K562 (cell line): ENCODE data around the gene EFNB3. TPM values are rescaled to one million over a fixed set of nuclear protein-coding genes. Genes with fewer than 3 reads are reported as not detected.

Experiments used
- ATAC-seq: fragments of 200-7000 bp; cut with Tn5 transposase; 3 replicates; pipeline ENCODE4 v1.9.1; 2020; ENCODE audit warnings: moderate library complexity
- BruUV-seq: library from RNA; stranded (reverse); fragments of 400-500 nt; replicated peaks from 2 replicates; lab custom pipeline; 2021; lab: Mats Ljungman, UMichigan
- CTCF ChIA-PET: fragments of 300-600 bp; formaldehyde crosslinking; extraction: SDS; loops from one replicate; lab custom pipeline; 2021; ENCODE audit warnings: low intra/inter-chr PET ratio; lab: Yijun Ruan, JAX
- POLR2A ChIA-PET: fragments of 300-600, 350-650 bp; sonication (Branson Sonifier 250); formaldehyde crosslinking; extraction: SDS; loops from one replicate; lab custom pipeline; 2021; ENCODE audit warnings: antibody characterized with exemption, inconsistent platforms; lab: Yijun Ruan, JAX
- DNase-seq, 4 experiments: peaks; one replicate each; pipeline versions ENCODE4 v3.0.0 to v3.0.0-alpha.2; 2011 to 2018; ENCODE audit warnings: low spot score in 3 of 4, mixed read lengths in 3 of 4; ENCODE audit errors: extremely low read depth in 1 of 4
- FAIRE-seq: peaks from 2 replicates; lab custom pipeline; 2011; peaks lifted over from hg19 to GRCh38; lab: Jason Lieb, UNC
- H2AFZ ChIP-seq: 2 replicates; pipeline ENCODE4 v1.6.0; 2011; ENCODE audit warnings: low read depth, low read length, control low read depth, inconsistent platforms
- H3K27ac ChIP-seq: fragments of 200-600 bp; 3 replicates; pipeline ENCODE4 v1.8.0; 2011; ENCODE audit warnings: low read depth, mild to moderate bottlenecking, control low read depth, inconsistent platforms, low read length, moderate library complexity, mixed read lengths; ENCODE audit errors: extremely low read depth
- H3K27me3 ChIP-seq, 2 experiments: fragments of 300-600 bp in 1 of 2; 2 replicates in 1 of 2; 3 replicates in 1 of 2; pipeline versions ENCODE4 v1.6.0 to v1.8.0; 2011; ENCODE audit warnings: inconsistent platforms in 2 of 2, low read length in 2 of 2, mild to moderate bottlenecking in 1 of 2, mixed read lengths in 1 of 2, moderate library complexity in 1 of 2; ENCODE audit not compliant: control insufficient read depth in 2 of 2, insufficient read depth in 2 of 2
- H3K36me3 ChIP-seq: fragments of 300-600 bp; 3 replicates; pipeline ENCODE4 v1.8.0; 2011; ENCODE audit warnings: mild to moderate bottlenecking, low read length, inconsistent platforms; ENCODE audit not compliant: control insufficient read depth, insufficient read depth
- H3K4me1 ChIP-seq, 2 experiments: fragments of 200-600 bp in 1 of 2; replicated peaks in 1 of 2; 2 replicates in 1 of 2; 3 replicates in 1 of 2; pipeline versions ENCODE4 v1.5.1 to v1.8.0; 2011; ENCODE audit warnings: inconsistent platforms in 2 of 2, low read length in 2 of 2, mild to moderate bottlenecking in 1 of 2, mixed read lengths in 1 of 2, moderate library complexity in 1 of 2; ENCODE audit not compliant: control insufficient read depth in 2 of 2, insufficient read depth in 2 of 2
- H3K4me2 ChIP-seq: 2 replicates; pipeline ENCODE4 v1.6.1; 2011; ENCODE audit warnings: low read length, control low read depth, inconsistent platforms, mixed read lengths; ENCODE audit not compliant: insufficient read depth
- H3K4me3 ChIP-seq: fragments of 200-600 bp; sonication (generic), shearing (Covaris generic); 2 replicates; pipeline ENCODE4 v1.5.1; 2016; ENCODE audit warnings: control low read depth, inconsistent platforms
- H3K79me2 ChIP-seq: fragments of 200-600 bp; 3 replicates; pipeline ENCODE4 v1.8.0; 2011; ENCODE audit warnings: low read length, inconsistent platforms; ENCODE audit not compliant: control insufficient read depth, insufficient read depth
- H3K9ac ChIP-seq, 2 experiments: 2 replicates each; pipeline versions ENCODE4 v1.6.0 to v1.6.1; 2011; ENCODE audit warnings: low read depth in 2 of 2, low read length in 2 of 2, control low read depth in 1 of 2, inconsistent platforms in 1 of 2, mild to moderate bottlenecking in 1 of 2, mixed read lengths in 1 of 2; ENCODE audit not compliant: insufficient read depth in 1 of 2
- H3K9me1 ChIP-seq: one replicate; pipeline ENCODE4 v1.6.0; 2011; ENCODE audit warnings: inconsistent platforms, mild to moderate bottlenecking, low read length, moderate library complexity; ENCODE audit not compliant: control insufficient read depth, insufficient read depth
- H3K9me3 ChIP-seq: replicated peaks from 2 replicates; pipeline ENCODE4 v1.5.1; 2011; ENCODE audit warnings: low read depth, low read length, inconsistent platforms; ENCODE audit not compliant: control insufficient read depth, insufficient read depth
- H4K20me1 ChIP-seq: replicated peaks from 2 replicates; pipeline ENCODE4 v1.6.1; 2011; ENCODE audit warnings: low read length, inconsistent platforms, mixed read lengths; ENCODE audit not compliant: control insufficient read depth, insufficient read depth
- ATF3 ChIP-seq, 2 experiments: fragments of 450-650 bp in 1 of 2; sonication (generic) in 1 of 2; formaldehyde crosslinking in 1 of 2; IDR thresholded peaks in 1 of 2; conservative IDR thresholded peaks in 1 of 2; 2 replicates each; pipeline versions ENCODE4 v1.6.1 to v1.8.1; 2016 to 2023; ENCODE audit warnings: mild to moderate bottlenecking in 2 of 2, moderate library complexity in 2 of 2, inconsistent platforms in 1 of 2, missing genetic modification reagents in 1 of 2
- ATF6 ChIP-seq: sonication (generic); formaldehyde crosslinking; IDR thresholded peaks from 2 replicates; pipeline ENCODE4 v1.4.0; 2020; ENCODE audit warnings: mild to moderate bottlenecking, missing genetic modification reagents
- BRF1 ChIP-seq: IDR thresholded peaks from 3 replicates; pipeline ENCODE4 v1.6.1; 2011; ENCODE audit warnings: borderline replicate concordance, mild to moderate bottlenecking; ENCODE audit not compliant: insufficient read length; ENCODE audit errors: extremely low read depth
- CEBPZ ChIP-seq: fragments of 150-350 bp; IDR thresholded peaks from 2 replicates; pipeline ENCODE4 v1.6.1; 2014; ENCODE audit warnings: low read depth, mild to moderate bottlenecking, low read length, borderline replicate concordance
- ILF3 ChIP-seq: fragments of 450-650 bp; IDR thresholded peaks from 2 replicates; pipeline ENCODE4 v1.6.1; 2018; ENCODE audit warnings: antibody characterized with exemption, mild to moderate bottlenecking, moderate library complexity, borderline replicate concordance
- POLR2AphosphoS2 ChIP-seq: IDR thresholded peaks from 2 replicates; pipeline ENCODE4 v1.6.1; 2012; ENCODE audit warnings: low read length, improper control_type of control experiment
- RFX7 ChIP-seq: fragments of 250-450 bp; sonication (Bioruptor Pico); IDR thresholded peaks from 2 replicates; pipeline ENCODE4 v1.5.1; 2021; ENCODE audit warnings: mild to moderate bottlenecking
- TFAP4 ChIP-seq: sonication (generic); formaldehyde crosslinking; IDR thresholded peaks from 2 replicates; pipeline ENCODE4 v1.8.0; 2022; ENCODE audit warnings: missing genetic modification reagents, mild to moderate bottlenecking, moderate library complexity, borderline replicate concordance
- USF2 ChIP-seq: sonication (generic); formaldehyde crosslinking; IDR thresholded peaks from 2 replicates; pipeline ENCODE4 v1.5.0; 2020; ENCODE audit warnings: missing genetic modification reagents
- ZNF217 ChIP-seq: sonication (generic); formaldehyde crosslinking; IDR thresholded peaks from 2 replicates; pipeline ENCODE4 v1.8.0; 2022; ENCODE audit warnings: mild to moderate bottlenecking, missing genetic modification reagents
- ZNF395 ChIP-seq: fragments of 200-800 bp; sonication (Bioruptor generic); IDR thresholded peaks from 2 replicates; pipeline ENCODE4 v1.6.1; 2017; ENCODE audit warnings: missing genetic modification characterization, missing compliant biosample characterization
- ZNF41 ChIP-seq: fragments of 250-450 bp; sonication (Bioruptor Pico); conservative IDR thresholded peaks from 2 replicates; pipeline ENCODE4 v1.4.0; 2020; ENCODE audit warnings: mild to moderate bottlenecking
- WGBS: fragments of 100-300 bp; shearing (Covaris generic); methylation state at CpG from one replicate; pipeline ENCODE4 v1.1.6; 2016; ENCODE audit warnings: low coverage, mixed read lengths; ENCODE audit not compliant: insufficient coverage; ENCODE audit errors: missing lambda C conversion rate; 5-methylcytosine and 5-hydroxymethylcytosine counted together
- in situ Hi-C: fragments of 300-500 bp; cut with MboI; formaldehyde crosslinking; loops from 4 replicates; pipeline ENCODE4 v1.15.0; 2018; ENCODE audit warnings: inconsistent platforms, mixed read lengths
- intact Hi-C: fragments of 100-400 bp; cut with micrococcal nuclease; formaldehyde crosslinking; loops from 2 replicates; pipeline ENCODE4 v1.14.2; 2022
- polyA plus RNA-seq, 8 experiments: library from polyadenylated mRNA; depleted of rRNA in 4 of 8; stranded (reverse) in 5 of 8; unstranded in 3 of 8; fragments of >200 nt; fragmentation: Nextera tagmentation in 2 of 8; fragmentation: Illumina TruSeq in 1 of 8; extraction: Ambion mirVana in 2 of 8; extraction: Trizol in 1 of 8; gene quantifications; 2 replicates each; pipeline versions ENCODE4 v1.2.1 to v1.2.3, GENCODE V29; 2011 to 2014; ENCODE audit warnings: inconsistent platforms in 1 of 8, missing spikeins in 1 of 8
- total RNA-seq, 7 experiments: library from RNA; depleted of rRNA in 6 of 7; stranded (reverse); fragments of >200 nt in 6 of 7; fragmentation: Illumina TruSeq in 2 of 7; extraction: Trizol in 2 of 7; gene quantifications; 2 replicates each; pipeline versions ENCODE4 v1.2.1 to v1.2.3, GENCODE V29; 2011 to 2021; ENCODE audit warnings: low replicate concordance in 1 of 7

The EFNB3 gene
- total and polyA plus RNA-seq, 9 of the 15 experiments (the other 6 are each of a cell fraction or from before 2014, with no cell fraction given): not detected

GRCh38 chr17:7655541-7655840, 49.5 kb upstream of the EFNB3 start:
- Histone ChIP-seq H3K9me1 (no peaks in the 10 kb centered on the region), H3K4me1 (peaks cover 0 to 22% of the 10 kb centered on the region in 2 experiments; a peak in 3 of 5 replicates), H3K27ac (no peak overlapping the region), H3K4me2 (no peak overlapping the region), H3K36me3 (no peaks in the 10 kb centered on the region), H3K27me3 (no peaks in the 10 kb centered on the region), H3K79me2 (no peaks in the 10 kb centered on the region), H3K4me3 (no peak overlapping the region), H3K9ac (no peak overlapping the region), H3K9me3 (no peaks in the 10 kb centered on the region), H2AFZ (no peak overlapping the region), H4K20me1 (no peaks in the 10 kb centered on the region; the same call in 1 of the 2 replicates)
- ATAC-seq (no peak), FAIRE-seq (no peak), DNase-seq (no peak)
- ChIA-PET POLR2A (interaction anchor here (1.0 kb wide), 1 partner anchor 12 kb away, joined by 4 read pairs; no protein-coding TSS in a partner anchor), CTCF (no interaction called here)
- 98% methylated on average over 6 of the region's 17 CpGs for WGBS
- intact Hi-C loops: no loop called here
- in situ Hi-C loops: no loop called here
- no TSS peak for BruUV-seq
- TF ChIP-seq ATF3 (IDR thresholded peaks at IDR 0.05) (no peak), ATF3 (CRISPR knock-in tag; conservative IDR thresholded peaks at IDR 0.05) (no peak), ILF3 (no peak), ZNF395 (CRISPR knock-in tag) (no peak), POLR2AphosphoS2 (no peak), CEBPZ (no peak), BRF1 (no peak), USF2 (CRISPR knock-in tag) (no peak), ZNF41 (CRISPR knock-in tag) (no peak), ATF6 (CRISPR knock-in tag) (no peak), ZNF217 (CRISPR knock-in tag) (no peak), RFX7 (CRISPR knock-in tag) (no peak), TFAP4 (CRISPR knock-in tag) (no peak)
